GM21786 (cell line): Measurements from ENCODE around the gene EFNA5.
A peak's percentile ranks its signal among the peaks of the same experiment; 100 is the strongest.

Experiments used
- ATAC-seq: cut with Tn5 transposase; IDR thresholded peaks from one replicate; pipeline ENCODE4 v1.9.1; 2021; ENCODE audit not compliant: unreplicated experiment

Gene EFNA5

DNA sequence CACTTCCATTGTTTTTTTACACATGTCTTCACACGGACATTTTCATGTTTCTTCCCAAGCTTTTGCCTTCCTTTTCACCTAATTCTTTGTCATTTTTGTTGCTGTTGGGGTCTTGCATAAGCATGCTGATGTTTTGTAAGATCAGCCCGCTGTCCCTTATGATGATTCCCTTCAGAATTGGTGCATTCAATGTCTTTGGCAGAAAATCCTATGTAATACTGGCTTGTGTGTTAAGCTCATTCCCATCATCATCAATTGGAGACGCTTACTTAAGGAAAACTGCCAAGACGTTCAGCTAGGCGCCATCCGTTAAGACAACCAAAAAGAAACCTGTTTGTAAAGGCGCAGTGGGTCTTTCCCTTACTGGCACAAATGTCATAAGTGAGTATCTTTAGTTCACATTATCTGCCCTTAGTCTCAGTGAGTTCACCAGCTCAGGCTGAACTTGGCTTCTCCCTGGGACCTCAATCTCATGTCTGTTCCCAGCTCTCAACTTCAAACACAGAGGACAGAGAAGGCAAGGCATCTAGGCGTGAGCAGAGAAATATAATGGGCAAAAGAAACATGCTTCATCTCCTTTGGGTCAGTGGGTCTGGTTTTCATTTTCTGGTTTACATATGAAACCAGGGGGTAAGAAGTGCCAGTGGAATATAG, 97.9 kb downstream of the EFNA5 start:
- ATAC-seq, result no peak

DNA sequence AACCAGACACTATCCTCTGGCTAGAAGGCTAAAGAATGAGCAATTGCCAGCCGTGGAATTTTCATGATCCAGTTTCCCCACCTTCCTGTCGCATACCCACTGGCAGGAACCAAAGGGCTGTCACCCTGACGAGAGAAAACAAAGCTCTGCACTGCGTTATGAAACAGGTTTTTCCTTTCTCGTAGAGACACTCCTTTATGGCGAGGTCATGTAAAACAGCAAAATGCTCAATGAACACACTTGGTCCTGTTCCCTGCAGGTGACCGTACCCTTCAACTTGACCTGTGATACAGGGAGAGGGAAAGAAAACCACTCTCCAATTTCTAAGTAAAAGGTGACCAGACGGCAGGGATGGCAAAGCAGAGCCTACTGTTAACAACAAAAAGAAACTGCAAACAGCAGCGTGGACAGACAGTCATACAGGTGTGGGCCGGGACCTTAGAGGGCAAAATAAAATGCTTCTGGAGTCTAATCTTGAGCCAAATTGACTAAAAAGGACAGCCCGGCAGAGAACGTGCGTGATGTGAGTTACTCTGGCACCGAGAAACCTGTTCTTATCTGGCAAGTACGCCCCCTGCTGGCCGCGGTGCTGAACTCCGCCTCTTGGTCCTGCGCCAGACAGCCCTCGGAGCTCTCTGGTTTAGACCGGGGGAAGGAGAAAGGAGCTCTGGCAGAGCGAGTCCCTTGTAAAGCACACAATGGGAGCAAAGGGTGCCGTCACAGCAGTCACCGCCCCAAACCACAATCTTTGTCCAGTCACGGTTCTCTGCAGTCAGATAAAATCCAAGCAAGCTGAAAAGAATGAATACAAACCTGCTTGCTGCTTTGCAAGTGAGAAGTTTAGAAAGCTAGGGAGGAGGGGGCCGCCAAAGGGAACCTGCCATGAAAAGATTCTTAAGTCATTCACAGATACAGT, 98.9 kb downstream of the EFNA5 start:
- ATAC-seq, result peak; percentile 39

DNA sequence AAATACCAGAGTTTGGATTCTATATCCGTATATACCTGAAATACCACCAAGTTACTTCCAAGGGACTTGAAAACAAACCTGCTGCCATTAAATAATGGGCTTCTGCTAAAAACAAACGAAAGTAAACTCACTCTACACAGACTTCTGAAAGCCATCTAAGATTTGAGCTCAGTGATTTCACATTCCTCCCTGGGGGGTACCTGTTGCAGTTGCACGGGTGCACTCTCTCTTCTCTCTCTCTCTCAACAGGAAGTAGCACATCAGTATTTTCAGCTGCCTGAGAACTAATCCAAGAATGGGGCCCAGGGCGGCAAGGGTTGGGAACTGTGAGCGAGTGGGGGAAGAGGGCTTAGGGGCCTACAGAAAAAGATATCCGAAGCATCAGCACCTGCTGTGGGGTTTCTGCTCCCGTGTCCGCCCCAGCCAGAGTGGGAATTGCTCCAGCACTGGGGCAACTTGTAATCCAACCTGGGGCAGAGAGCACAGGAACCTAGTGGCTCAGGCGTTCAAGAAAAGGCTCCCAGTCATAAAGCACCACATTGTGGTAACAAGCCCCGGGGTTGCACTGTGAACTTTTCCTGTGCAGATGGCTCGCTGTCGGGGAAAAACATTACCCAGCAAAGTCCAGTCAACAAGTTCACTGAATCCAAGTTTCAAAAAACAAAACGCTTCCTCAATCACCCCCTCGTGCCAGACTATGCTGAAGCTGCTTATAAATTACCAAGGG, 99.8 kb downstream of the EFNA5 start:
- ATAC-seq, result peak; percentile 81

DNA sequence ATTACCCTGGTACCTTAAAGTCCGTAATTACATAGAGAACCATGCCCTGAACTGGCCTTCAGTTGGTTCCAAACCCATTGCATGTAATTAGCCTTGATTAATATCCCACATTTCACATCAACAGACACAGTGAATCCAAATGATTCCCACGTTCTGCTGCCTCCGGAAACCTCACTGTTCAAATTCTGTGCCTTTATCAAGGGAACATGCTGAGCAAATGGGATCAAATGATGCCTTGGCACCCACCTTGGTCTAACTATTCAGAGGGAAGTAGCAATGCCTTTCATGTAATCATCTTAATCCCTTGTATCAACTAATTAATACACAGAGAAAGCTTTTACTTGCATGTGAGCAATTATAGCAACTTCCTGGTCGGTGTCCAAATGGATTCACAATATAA, 100.6 kb downstream of the EFNA5 start:
- no peak for ATAC-seq

DNA sequence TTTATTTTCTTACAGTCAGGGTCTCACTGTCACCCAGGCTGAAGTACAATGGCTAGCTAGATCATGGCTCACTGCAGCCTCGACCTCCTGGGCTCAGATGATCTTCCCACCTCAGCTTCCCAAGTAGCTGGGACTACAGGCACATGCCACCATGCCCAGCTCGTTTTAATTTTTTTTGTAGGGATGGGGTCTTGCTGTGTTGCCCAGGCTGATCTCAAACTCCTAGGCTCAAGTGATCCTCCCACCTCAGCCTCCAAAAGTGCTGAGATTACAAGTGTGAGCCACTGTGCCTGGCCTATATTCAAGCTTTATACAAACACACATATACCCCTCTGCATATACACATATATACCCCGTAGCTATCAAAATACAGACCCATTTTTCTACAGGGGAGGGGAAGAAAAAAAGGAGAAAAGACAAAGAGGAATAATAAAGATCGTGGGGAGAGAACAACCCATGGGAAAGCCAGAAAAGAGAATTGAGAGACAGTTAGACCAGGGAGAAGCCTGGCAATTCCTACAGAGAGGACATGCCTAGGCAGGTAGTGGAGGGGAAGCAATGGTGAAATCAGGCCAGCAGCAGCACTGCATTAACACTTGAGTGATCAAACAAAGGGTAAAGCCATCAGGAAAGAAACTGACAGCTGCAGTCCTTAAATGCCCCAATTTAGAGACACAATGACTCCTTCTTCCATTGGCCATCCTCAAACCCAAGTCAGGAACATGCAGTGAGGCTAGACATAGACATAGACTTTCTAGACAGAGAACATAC, 102.7 kb downstream of the EFNA5 start:
- no peak for ATAC-seq

DNA sequence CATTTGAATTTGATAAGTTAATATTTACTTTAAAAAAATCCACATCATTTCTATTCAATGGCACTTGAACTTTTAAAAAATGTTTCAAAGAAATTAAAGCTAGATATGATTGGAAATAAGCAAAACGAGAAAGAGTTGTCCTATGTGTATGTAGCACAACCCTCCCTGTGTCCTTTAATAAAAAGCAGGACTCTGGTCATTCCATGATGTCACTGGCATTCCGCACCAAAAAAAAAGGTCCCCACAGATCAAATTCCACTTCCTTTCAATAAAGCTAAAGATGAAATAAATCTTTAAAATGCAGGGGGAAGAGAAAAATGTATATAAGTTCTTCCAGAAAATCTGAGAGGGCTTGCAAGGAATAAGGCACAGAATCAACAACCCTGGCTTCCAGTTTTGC, 103.8 kb downstream of the EFNA5 start:
- no peak for ATAC-seq

DNA sequence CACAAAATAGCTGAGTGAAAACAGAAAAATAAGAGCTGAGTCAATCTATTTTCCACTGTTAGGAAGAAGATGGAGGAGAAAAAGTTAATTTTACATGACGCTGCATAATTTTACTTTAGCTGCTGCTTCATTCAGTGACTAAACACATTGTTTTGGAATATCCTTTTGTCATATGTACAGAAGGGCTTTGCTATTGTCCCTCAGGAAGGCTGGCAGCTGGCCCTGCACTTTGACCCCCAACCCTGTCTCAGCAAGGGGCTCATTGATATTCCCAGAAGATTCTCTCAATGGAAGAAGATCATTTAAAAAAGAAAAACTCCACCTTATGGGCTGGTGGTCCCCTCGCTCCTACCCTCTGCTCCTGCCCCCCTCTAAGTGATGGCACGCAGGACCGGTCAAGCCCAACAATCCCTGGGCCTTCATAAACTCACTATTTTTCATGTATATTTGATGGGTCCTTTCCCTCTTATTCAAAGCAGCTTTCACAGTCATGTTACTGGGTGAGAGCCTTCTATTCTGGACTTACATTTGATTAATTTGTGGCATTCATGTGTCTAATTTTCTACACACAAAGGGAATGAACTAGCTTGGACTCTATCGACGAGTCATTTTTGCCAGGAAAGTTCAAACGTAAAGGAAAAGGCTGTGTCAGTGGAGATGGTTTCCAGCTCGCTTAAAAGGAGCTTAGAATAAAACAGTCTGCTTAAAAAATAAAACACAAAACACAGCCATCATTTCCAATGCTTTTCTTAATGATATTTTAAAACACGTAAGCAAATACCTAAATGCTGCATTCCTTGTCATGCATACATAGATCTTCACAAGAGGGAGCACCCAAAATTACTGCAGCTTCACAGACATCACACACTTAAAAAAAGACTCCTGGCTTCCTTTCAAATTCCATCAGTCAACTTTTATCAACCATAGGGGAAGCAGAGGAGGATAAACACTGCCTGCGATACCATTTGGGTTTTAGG, 104.7 kb downstream of the EFNA5 start:
- ATAC-seq, result no peak

DNA sequence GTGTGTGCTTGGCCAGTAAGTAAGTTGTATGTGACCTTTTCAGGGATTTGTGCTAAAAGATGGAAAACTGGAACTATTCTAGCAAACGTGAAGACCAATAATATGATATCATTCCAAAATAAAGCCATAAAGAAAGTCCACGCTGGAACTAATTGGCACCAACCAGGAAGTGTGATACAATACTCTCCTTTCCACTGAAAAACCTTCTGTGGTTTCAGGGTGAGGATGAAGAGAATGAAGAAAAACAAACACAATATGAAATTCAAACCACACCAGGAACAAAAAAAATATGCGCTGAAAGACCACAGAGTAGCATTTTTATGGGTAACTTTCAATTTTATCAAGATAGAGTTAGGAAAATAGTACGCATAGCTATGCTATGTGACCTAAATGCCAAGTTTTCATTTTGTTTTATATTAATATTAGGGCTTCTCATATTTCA, 105.8 kb downstream of the EFNA5 start:
- no peak for ATAC-seq

DNA sequence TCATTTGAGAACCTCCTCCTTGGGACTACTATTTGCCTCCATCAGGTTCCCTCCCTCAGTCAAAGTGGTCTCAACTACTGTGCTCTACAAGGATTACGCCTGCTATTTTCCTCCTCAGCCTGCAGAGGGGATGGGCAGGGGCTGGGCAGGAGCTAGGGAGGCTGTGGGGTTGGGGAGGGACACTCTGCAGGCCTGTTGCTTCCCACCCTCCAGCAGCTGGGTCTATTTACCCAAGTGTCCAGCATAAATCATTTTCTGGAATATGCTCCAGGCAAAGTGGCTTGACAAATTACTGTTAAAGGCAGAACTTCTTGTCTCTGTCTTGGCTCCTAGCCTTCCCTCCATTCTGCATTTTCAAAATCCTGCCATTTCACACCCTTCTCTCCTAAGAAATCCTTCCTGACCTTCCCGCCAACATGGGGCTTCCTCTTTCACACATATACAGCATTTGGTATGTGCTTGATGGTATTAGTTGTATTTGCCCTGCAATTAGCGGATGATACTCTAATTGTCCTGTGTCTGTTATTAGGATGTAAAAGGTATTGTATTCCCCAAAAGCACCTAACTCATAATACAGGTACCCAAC, 106.7 kb downstream of the EFNA5 start:
- no peak for ATAC-seq

DNA sequence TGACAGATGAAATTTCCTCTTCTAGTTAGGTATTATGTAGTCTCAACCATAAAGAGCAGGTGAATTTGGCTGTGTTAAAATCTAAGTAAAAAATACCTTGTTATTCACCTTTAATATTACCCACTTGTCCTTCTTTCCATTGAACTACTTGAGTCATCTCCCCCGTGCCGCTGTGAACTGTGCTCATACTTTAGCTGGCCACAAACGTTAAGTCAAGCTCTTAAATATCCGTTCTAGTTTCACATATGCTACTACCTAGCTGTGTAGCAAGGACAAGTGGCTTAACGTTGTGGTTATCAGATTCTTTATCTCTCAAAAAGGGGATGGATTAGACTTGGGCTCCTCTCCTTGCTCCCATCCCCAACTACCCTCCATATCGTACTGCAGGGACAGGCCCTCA, 110.4 kb downstream of the EFNA5 start:
- ATAC-seq, result no peak

DNA sequence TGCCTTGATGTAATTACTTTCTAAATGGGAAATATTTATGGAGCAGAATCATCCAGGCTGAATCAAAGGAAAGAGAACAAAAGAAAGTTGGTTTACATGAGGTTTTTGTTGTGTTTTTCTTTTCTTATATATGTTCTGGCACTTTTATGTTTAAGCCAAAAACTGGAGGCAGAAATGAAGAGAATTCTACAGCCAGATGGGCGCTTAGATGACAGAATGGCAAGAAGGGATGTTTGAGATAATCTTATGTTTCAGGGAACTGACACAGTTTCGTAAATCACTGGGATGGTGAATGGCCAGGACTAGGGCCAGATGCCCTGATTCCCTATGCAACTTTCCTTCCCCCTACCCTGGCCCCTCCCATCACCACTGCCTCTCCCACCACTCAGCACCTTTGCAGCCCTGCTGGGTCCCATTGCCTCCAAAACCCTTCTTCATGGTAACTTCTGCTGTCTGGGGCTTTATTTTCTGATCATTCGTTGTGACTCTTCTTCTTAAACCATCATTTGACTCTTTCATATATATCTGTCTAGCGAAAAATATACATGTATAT, 111.8 kb downstream of the EFNA5 start:
- no peak for ATAC-seq

DNA sequence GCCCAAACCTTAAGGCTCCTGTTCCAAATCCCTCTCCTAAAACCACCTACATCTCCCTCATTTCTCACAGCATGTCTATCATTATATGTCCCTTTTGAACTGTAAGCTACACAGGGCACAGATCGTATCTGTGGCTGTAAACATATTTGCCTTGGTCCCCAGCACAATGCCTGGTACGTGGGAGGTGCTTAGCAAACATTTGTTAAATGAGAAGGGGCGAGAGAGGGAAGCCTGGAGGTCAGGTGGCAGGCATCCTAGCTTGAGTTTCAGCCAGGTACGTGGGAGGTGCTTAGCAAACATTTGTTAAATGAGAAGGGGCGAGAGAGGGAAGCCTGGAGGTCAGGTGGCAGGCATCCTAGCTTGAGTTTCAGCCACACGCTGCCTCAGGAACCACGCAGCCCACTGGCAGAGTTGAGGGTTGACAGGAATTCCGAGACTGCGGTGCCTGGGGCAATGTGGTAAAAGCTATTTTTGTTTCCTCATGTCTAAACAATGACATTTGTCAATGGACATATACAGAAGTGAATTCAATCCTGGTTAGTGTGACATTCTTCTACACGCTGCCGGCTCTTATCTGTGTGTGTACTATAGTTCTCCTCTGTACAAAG, 113.6 kb downstream of the EFNA5 start:
- no peak for ATAC-seq

DNA sequence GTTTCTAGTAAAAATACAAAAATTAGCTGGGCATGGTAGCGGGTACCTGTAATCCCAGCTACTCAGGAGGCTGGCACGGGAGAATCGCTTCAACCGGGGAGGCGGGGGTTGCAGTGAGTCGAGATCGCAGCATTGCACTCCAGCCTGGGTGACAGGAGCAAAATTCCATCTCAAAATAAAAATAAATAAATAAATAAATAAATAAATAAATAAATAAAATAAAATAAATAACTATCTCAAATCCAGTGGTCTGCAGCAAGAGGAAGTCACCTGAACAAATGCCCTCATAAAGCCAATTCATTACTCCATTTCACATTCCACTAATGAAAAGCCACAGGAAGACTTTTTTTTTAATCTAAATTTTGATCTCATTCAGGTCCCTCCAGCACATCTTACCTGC, 114.2 kb downstream of the EFNA5 start:
- no peak for ATAC-seq

DNA sequence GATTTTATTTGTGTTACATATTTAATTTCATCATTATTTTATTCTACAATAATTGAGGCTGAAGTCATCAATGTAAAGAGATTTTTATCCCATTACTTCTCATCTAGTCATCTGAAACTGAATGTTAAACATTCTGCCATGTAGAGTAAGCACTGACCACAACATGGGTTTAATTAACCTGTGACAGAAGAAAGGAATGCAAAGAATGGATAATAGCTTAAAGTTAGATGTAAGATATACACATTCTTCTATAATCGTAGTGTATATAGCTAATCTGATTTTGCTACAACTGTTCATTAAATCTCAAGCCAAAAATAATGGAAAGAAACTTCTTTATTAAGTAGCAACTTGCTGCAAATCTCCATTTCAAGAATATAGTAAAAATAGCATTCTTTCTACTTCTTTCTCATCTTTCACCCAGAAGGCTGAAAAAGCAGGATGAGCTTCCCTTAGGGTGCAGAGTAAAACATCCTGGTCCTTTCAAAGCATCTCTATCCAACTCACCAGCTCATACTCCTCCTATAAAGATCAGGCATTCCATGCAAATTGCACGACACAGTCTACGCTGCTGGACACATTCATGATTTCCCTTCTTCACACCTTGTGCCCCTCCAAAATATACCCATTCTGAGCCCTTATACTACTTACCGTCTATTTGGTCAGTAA, 115.2 kb downstream of the EFNA5 start:
- no peak for ATAC-seq

DNA sequence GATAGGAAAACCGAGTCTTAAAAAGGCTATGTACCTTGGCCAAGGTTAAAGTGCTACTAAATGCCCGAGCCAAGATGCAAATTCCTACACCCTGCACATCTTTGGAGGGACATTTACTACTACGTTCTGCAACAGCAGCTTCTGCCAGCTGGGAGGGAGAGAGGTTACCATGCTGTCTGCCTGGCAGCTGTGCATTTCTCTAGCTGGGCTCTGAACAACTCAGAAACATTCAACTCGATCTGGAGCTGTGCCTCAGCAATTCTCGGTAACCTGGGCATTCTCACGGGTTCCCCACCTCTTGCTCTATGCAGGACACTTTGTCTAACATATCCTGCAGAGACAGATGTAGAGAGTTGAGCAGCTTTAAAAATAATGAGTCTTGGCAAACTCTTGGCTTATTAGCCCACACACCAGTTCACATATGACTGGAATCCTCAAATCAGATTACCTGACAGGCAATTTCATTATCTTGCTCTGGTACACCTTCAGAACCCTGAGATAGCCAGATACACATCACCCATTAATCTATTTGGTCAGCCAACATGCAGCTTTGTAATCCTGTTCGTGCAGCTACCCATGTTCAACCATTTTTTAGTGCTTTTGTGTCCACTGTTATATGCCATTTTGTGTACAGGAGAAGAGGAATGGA, 115.8 kb downstream of the EFNA5 start:
- ATAC-seq, result no peak

DNA sequence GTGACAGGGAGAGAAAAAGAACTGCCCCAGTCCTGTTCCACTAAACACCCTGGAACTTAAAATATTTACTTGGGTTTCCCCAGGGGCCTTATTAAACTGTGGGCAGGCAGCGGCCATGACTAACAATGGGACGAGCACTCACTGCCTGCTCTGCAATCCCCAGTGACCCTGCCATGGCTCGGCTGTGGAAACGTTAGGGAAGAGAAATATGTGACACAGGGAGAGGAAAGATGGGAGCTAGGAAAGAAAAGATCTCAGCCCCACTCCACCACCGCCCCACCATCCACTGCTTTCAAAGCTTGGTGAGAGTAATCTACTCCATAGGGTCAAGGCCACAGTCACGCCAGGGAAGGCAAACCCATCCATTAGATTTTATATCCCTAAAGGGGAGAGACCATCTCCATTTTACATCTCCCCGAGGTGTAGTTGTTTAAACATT, 117.6 kb downstream of the EFNA5 start:
- ATAC-seq, result no peak

DNA sequence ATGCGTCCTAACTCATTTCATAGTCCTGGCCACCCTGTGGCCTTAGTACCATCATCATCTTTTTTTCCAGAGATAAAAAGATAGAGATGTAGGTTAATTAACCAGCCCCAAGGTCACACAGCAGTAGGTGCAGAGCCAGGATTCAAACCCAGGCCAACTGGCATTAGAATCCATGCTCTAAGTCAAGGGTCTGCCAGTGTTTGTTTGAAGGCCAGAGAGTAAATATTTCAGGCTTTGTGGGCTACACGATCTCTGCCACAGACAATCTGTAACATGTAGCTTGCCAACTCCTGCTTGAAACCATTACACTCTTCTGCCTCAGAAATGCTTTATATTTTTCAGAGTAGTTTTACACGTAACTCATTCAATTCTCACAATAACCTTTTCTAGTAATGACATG, 119.6 kb downstream of the EFNA5 start:
- no peak for ATAC-seq

DNA sequence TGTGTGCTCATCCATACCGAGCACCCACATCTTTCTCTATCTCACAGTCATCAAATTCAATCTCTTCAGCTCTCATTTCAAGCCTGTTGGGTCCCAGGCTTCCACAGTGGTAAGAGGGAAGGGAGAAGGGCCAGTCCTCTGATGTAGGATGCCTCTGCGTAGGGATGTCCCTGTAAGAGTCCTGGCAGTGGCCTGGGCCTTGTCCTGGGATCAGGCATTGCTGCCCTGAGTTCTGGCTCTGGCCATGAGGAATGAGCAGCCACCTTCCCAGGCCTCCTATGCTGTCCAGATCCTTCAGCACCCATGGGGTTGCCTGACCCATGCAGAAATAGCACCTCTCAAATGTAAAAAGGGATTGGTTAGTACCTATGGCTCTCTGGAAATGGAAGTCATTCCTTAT, 121.2 kb downstream of the EFNA5 start:
- no peak for ATAC-seq
